HepG2 (cell line): ENCODE data around the gene PPP6R2. TPM values are rescaled to one million over a fixed set of nuclear protein-coding genes. Genes with fewer than 3 reads are reported as not detected.

Experiments
- ATAC-seq: fragments of 200-7000 bp; cut with Tn5 transposase; 3 replicates; pipeline ENCODE4 v1.9.1; 2020; ENCODE audit warnings: mild to moderate bottlenecking, moderate library complexity
- BruUV-seq: library from RNA; stranded (reverse); fragments of 400-500 nt; replicated peaks from 2 replicates; lab custom pipeline; 2021; lab: Mats Ljungman, UMichigan
- CTCF ChIA-PET: fragments of 300-600 bp; formaldehyde crosslinking; extraction: SDS; loops from one replicate; lab custom pipeline; 2021; ENCODE audit warnings: low total read pairs, inconsistent platforms, low intra/inter-chr PET ratio; lab: Yijun Ruan, JAX
- POLR2A ChIA-PET: fragments of 350-600 bp; sonication (Branson Sonifier 250); formaldehyde crosslinking; loops from one replicate; lab custom pipeline; 2020; ENCODE audit warnings: antibody characterized with exemption, inconsistent platforms; lab: Yijun Ruan, JAX
- DNase-seq: peaks from one replicate; pipeline ENCODE4 v3.0.0-alpha.2; 2015; ENCODE audit warnings: low spot score
- FAIRE-seq: peaks from 3 replicates; lab custom pipeline; 2011; peaks lifted over from hg19 to GRCh38; lab: Jason Lieb, UNC
- H2AFZ ChIP-seq: one replicate; pipeline ENCODE4 v1.6.1; 2011; ENCODE audit warnings: low read length, inconsistent platforms
- H3K27ac ChIP-seq: fragments of 300-600 bp; 3 replicates; pipeline ENCODE4 v1.8.0; 2011; ENCODE audit warnings: mixed run types, mild to moderate bottlenecking, mixed read lengths, low read length, inconsistent platforms; ENCODE audit not compliant: insufficient read depth; ENCODE audit errors: extremely low read length
- H3K27me3 ChIP-seq, 2 experiments: fragments of 200-600 bp in 1 of 2; 2 replicates in 1 of 2; 3 replicates in 1 of 2; pipeline versions ENCODE4 v1.6.0 to v1.8.0; 2011; ENCODE audit warnings: low read length in 2 of 2, mild to moderate bottlenecking in 2 of 2, moderate library complexity in 2 of 2, inconsistent platforms in 1 of 2; ENCODE audit not compliant: insufficient read depth in 2 of 2, control insufficient read depth in 1 of 2
- H3K36me3 ChIP-seq, 2 experiments: fragments of 200-600 bp in 1 of 2; replicated peaks in 1 of 2; 2 replicates in 1 of 2; 3 replicates in 1 of 2; pipeline versions ENCODE4 v1.5.1 to v1.8.0; 2011; ENCODE audit warnings: low read length in 2 of 2, inconsistent platforms in 1 of 2; ENCODE audit not compliant: insufficient read depth in 2 of 2, control insufficient read depth in 1 of 2
- H3K4me1 ChIP-seq: 2 replicates; pipeline ENCODE4 v1.5.1; 2012; ENCODE audit warnings: low read length, inconsistent platforms; ENCODE audit not compliant: insufficient read depth
- H3K4me2 ChIP-seq: 2 replicates; pipeline ENCODE4 v1.6.0; 2011; ENCODE audit warnings: low read depth, low read length, inconsistent platforms
- H3K4me3 ChIP-seq, 3 experiments: fragments of 200-600 bp in 1 of 3; sonication (generic), shearing (Covaris generic) in 1 of 3; replicated peaks in 1 of 3; 2 replicates each; pipeline ENCODE4 v1.5.1; 2011 to 2016; ENCODE audit warnings: low read length in 3 of 3, inconsistent platforms in 2 of 3, low read depth in 2 of 3, mild to moderate bottlenecking in 2 of 3, control low read depth in 1 of 3, mixed read lengths in 1 of 3; ENCODE audit not compliant: insufficient read depth in 1 of 3
- H3K79me2 ChIP-seq: one replicate; pipeline ENCODE4 v1.6.1; 2011; ENCODE audit warnings: low read length, inconsistent platforms; ENCODE audit not compliant: insufficient read depth
- H3K9ac ChIP-seq: 2 replicates; pipeline ENCODE4 v1.6.0; 2011; ENCODE audit warnings: mild to moderate bottlenecking, low read depth, low read length, inconsistent platforms; ENCODE audit not compliant: insufficient read depth
- H3K9me3 ChIP-seq: 2 replicates; pipeline ENCODE4 v1.5.1; 2012; ENCODE audit warnings: mild to moderate bottlenecking, low read length
- H4K20me1 ChIP-seq: 2 replicates; pipeline ENCODE4 v1.6.0; 2011; ENCODE audit warnings: inconsistent platforms, mild to moderate bottlenecking, low read length, moderate library complexity; ENCODE audit not compliant: insufficient read depth
- FIP1L1 ChIP-seq: fragments of 200-400 bp; formaldehyde crosslinking; IDR thresholded peaks from 2 replicates; pipeline ENCODE4 v1.6.1; 2018; ENCODE audit warnings: low read depth, mild to moderate bottlenecking, low read length, moderate library complexity, borderline replicate concordance; ENCODE audit not compliant: insufficient read depth
- GPN1 ChIP-seq: sonication (generic); formaldehyde crosslinking; IDR thresholded peaks from 2 replicates; pipeline ENCODE4 v1.5.1; 2020; ENCODE audit warnings: missing genetic modification reagents, borderline replicate concordance
- MTERF4 ChIP-seq: sonication (generic); formaldehyde crosslinking; IDR thresholded peaks from 2 replicates; pipeline ENCODE4 v1.8.0; 2023; ENCODE audit warnings: mild to moderate bottlenecking, missing genetic modification reagents
- SP1 ChIP-seq, 2 experiments: fragments of 450-650 bp in 1 of 2; sonication (generic) in 1 of 2; formaldehyde crosslinking in 1 of 2; IDR thresholded peaks; 2 replicates each; pipeline versions ENCODE4 v1.4.0 to v1.6.1; 2016 to 2020; ENCODE audit warnings: missing genetic modification reagents in 1 of 2
- SP5 ChIP-seq: IDR thresholded peaks from 2 replicates; pipeline ENCODE4 v1.6.1; 2016; ENCODE audit warnings: low read depth, borderline replicate concordance
- U2AF1 ChIP-seq: fragments of 200-400 bp; formaldehyde crosslinking; optimal IDR thresholded peaks from 2 replicates; pipeline ENCODE3; 2017; ENCODE audit warnings: mild to moderate bottlenecking, low read depth, low read length
- ZBTB8A ChIP-seq: sonication (generic); formaldehyde crosslinking; IDR thresholded peaks from 2 replicates; pipeline ENCODE4 v1.4.0; 2020; ENCODE audit warnings: mild to moderate bottlenecking, low read depth, missing genetic modification reagents, borderline replicate concordance
- ZFP82 ChIP-seq: sonication (generic); formaldehyde crosslinking; IDR thresholded peaks from 2 replicates; pipeline ENCODE4 v1.5.1; 2020; ENCODE audit warnings: mild to moderate bottlenecking, missing genetic modification reagents, borderline replicate concordance
- ZNF10 ChIP-seq: sonication (generic); formaldehyde crosslinking; IDR thresholded peaks from 2 replicates; pipeline ENCODE4 v1.4.0; 2020; ENCODE audit warnings: mild to moderate bottlenecking, low read depth, missing genetic modification reagents, borderline replicate concordance
- ZNF253 ChIP-seq: sonication (generic); formaldehyde crosslinking; IDR thresholded peaks from 2 replicates; pipeline ENCODE4 v1.8.0; 2022; ENCODE audit warnings: mild to moderate bottlenecking, missing genetic modification reagents, borderline replicate concordance
- ZNF414 ChIP-seq: sonication (generic); formaldehyde crosslinking; IDR thresholded peaks from 2 replicates; pipeline ENCODE4 v1.5.0; 2020; ENCODE audit warnings: missing genetic modification reagents
- WGBS: methylation state at CpG from one replicate; pipeline ENCODE4 v1.1.6; 2017; ENCODE audit warnings: low lambda C conversion rate; 5-methylcytosine and 5-hydroxymethylcytosine counted together
- in situ Hi-C: cut with HindIII; loops from 2 replicates; pipeline ENCODE4 v1.10.0; 2017; ENCODE audit warnings: low pct_unique_long_range_greater_than_20kb; ENCODE audit not compliant: extremely low pct_ligation_motif_present
- intact Hi-C: fragments of 100-400 bp; cut with micrococcal nuclease; formaldehyde crosslinking; loops from one replicate; pipeline ENCODE4 v1.10.0; 2022; ENCODE audit not compliant: unreplicated experiment
- polyA plus RNA-seq, 8 experiments: library from polyadenylated mRNA; depleted of rRNA in 3 of 8; stranded (reverse) in 7 of 8; unstranded in 1 of 8; fragments of >200 nt; fragmentation: Illumina TruSeq in 4 of 8; extraction: Trizol in 4 of 8; gene quantifications; 2 replicates each; pipeline versions ENCODE4 v1.2.1 to v1.2.3, GENCODE V29; 2011 to 2016; ENCODE audit warnings: low read depth in 4 of 8, missing spikeins in 1 of 8, mixed read lengths in 1 of 8; ENCODE audit not compliant: insufficient read depth in 1 of 8
- total RNA-seq, 5 experiments: library from RNA; depleted of rRNA; stranded (reverse); fragments of >200 nt; fragmentation: Illumina TruSeq; extraction: Trizol; gene quantifications; 2 replicates each; pipeline ENCODE4 v1.2.3, GENCODE V29; 2016; ENCODE audit warnings: low read depth in 1 of 5

Gene PPP6R2
- total and polyA plus RNA-seq, 2 of the 13 experiments (the other 11 are each of a cell fraction or from before 2014, with no cell fraction given): 55.0 to 102 TPM

- no peak for TF ChIP-seq ZFP82 (CRISPR knock-in tag)
- no peak for TF ChIP-seq ZBTB8A (CRISPR knock-in tag)
Measured at GRCh38 chr22:50488006-50488677, 145.0 kb downstream of the PPP6R2 start (continued).

- Histone ChIP-seq H2AFZ (no peak overlapping the region), H3K79me2 (no peaks in the 10 kb centered on the region), H3K36me3 (no peaks in the 10 kb centered on the region), H3K9me3 (no peaks in the 10 kb centered on the region), H3K4me2 (no peak overlapping the region), H3K27ac (no peak overlapping the region), H3K4me1 (peaks cover 42% of the 10 kb centered on the region), H3K27me3 (no peaks in the 10 kb centered on the region), H3K9ac (no peak overlapping the region), H3K4me3 (no peak overlapping the region), H4K20me1 (no peaks in the 10 kb centered on the region)
- DNase-seq: no peak
- in situ Hi-C loops: no loop called here
- POLR2A ChIA-PET: no interaction called here
- no peak for FAIRE-seq
- no TSS peak for BruUV-seq
- TF ChIP-seq SP5 (CRISPR knock-in tag) (no peak), ZNF10 (CRISPR knock-in tag) (no peak), SP1 (IDR thresholded peaks at IDR 0.05) (no peak), SP1 (CRISPR knock-in tag; IDR thresholded peaks at IDR 0.05) (no peak), ZNF253 (CRISPR knock-in tag) (no peak), FIP1L1 (no peak), ZNF414 (CRISPR knock-in tag) (no peak), GPN1 (no peak), MTERF4 (CRISPR knock-in tag) (no peak), U2AF1 (no peak)
- 84% methylated on average over 19 of the region's 19 CpGs for WGBS
- CTCF ChIA-PET: no interaction called here
- ATAC-seq: no peak
- intact Hi-C loops: no loop called here
Measured at GRCh38 chr22:50488886-50489285, 145.8 kb downstream of the PPP6R2 start.
